ENCODE data around the gene DPH5.

DNA sequence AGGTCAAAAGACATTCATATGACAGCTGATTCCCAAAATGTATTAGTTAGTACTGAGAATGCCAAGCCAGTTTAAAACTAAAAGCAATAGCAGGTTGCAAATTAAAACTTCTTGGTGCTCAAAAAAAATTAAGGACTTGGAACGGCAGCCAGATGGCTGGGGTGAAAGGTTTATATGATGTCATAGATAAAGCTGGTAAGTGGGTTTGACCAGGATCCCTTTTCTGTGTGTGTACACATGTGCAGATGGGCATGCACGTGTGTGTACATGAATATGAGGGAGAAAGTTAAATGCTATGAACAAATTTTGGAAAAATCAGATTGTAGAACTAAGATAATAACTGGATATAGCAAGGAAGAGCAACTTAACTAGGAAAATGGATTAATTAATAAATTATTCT is 39.1 kb upstream of the DPH5 start:
- no peak for TF ChIP-seq EZH2 (IDR thresholded peaks at IDR 0.05; ENCODE audit: insufficient read depth, poor library complexity, severe bottlenecking)
- TF ChIP-seq EZH2phosphoT487 (IDR thresholded peaks at IDR 0.05; ENCODE audit: insufficient read depth, low read depth) = no peak

All from GM23248 (cell line).